Keratinocyte (primary cell): ENCODE results near the gene TMEM54.

Experiments
- EZH2 ChIP-seq: IDR thresholded peaks from one replicate; pipeline ENCODE4 v1.6.1; 2012; ENCODE audit warnings: inconsistent platforms, mild to moderate bottlenecking, low read length, moderate library complexity
- TF ChIP-seq, protein P1 (sequence below), 3 experiments: IDR thresholded peaks in 1 of 3; conservative IDR thresholded peaks in 1 of 3; optimal IDR thresholded peaks in 1 of 3; 2 replicates in 2 of 3; 3 replicates in 1 of 3; pipeline versions ENCODE3 to v1.5.1; 2011; ENCODE audit warnings: low read length in 3 of 3, mild to moderate bottlenecking in 3 of 3, moderate library complexity in 2 of 3, control low read depth in 1 of 3, inconsistent platforms in 1 of 3; ENCODE audit not compliant: insufficient read depth in 2 of 3; ENCODE audit errors: extremely low read depth in 1 of 3

- TF ChIP-seq, protein P1, sequence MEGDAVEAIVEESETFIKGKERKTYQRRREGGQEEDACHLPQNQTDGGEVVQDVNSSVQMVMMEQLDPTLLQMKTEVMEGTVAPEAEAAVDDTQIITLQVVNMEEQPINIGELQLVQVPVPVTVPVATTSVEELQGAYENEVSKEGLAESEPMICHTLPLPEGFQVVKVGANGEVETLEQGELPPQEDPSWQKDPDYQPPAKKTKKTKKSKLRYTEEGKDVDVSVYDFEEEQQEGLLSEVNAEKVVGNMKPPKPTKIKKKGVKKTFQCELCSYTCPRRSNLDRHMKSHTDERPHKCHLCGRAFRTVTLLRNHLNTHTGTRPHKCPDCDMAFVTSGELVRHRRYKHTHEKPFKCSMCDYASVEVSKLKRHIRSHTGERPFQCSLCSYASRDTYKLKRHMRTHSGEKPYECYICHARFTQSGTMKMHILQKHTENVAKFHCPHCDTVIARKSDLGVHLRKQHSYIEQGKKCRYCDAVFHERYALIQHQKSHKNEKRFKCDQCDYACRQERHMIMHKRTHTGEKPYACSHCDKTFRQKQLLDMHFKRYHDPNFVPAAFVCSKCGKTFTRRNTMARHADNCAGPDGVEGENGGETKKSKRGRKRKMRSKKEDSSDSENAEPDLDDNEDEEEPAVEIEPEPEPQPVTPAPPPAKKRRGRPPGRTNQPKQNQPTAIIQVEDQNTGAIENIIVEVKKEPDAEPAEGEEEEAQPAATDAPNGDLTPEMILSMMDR (optimal IDR thresholded peaks at IDR 0.05 in 1 of 3, IDR thresholded peaks at IDR 0.05 in 1 of 3, conservative IDR thresholded peaks at IDR 0.05 in 1 of 3; ENCODE audit: extremely low read depth in 1 of 3, insufficient read depth in 2 of 3, low read length in 3 of 3): no peak
- no peak for TF ChIP-seq EZH2
These were observed 13.1 kb downstream of the TMEM54 start for GRCh38 chr1:32888134-32888533.
